HepG2 (cell line): ENCODE measurements around the gene SNX11. TPM values are rescaled to one million over a fixed set of nuclear protein-coding genes. Genes with fewer than 3 reads are reported as not detected.

Source experiments
- ATAC-seq: fragments of 200-7000 bp; cut with Tn5 transposase; 3 replicates; pipeline ENCODE4 v1.9.1; 2020; ENCODE audit warnings: mild to moderate bottlenecking, moderate library complexity
- BruUV-seq: library from RNA; stranded (reverse); fragments of 400-500 nt; replicated peaks from 2 replicates; lab custom pipeline; 2021; lab: Mats Ljungman, UMichigan
- CTCF ChIA-PET: fragments of 300-600 bp; formaldehyde crosslinking; extraction: SDS; loops from one replicate; lab custom pipeline; 2021; ENCODE audit warnings: low total read pairs, inconsistent platforms, low intra/inter-chr PET ratio; lab: Yijun Ruan, JAX
- POLR2A ChIA-PET: fragments of 350-600 bp; sonication (Branson Sonifier 250); formaldehyde crosslinking; loops from one replicate; lab custom pipeline; 2020; ENCODE audit warnings: antibody characterized with exemption, inconsistent platforms; lab: Yijun Ruan, JAX
- DNase-seq: peaks from one replicate; pipeline ENCODE4 v3.0.0-alpha.2; 2015; ENCODE audit warnings: low spot score
- FAIRE-seq: peaks from 3 replicates; lab custom pipeline; 2011; peaks lifted over from hg19 to GRCh38; lab: Jason Lieb, UNC
- H2AFZ ChIP-seq: one replicate; pipeline ENCODE4 v1.6.1; 2011; ENCODE audit warnings: low read length, inconsistent platforms
- H3K27ac ChIP-seq: fragments of 300-600 bp; 3 replicates; pipeline ENCODE4 v1.8.0; 2011; ENCODE audit warnings: mixed run types, mild to moderate bottlenecking, mixed read lengths, low read length, inconsistent platforms; ENCODE audit not compliant: insufficient read depth; ENCODE audit errors: extremely low read length
- H3K27me3 ChIP-seq, 2 experiments: fragments of 200-600 bp in 1 of 2; 2 replicates in 1 of 2; 3 replicates in 1 of 2; pipeline versions ENCODE4 v1.6.0 to v1.8.0; 2011; ENCODE audit warnings: low read length in 2 of 2, mild to moderate bottlenecking in 2 of 2, moderate library complexity in 2 of 2, inconsistent platforms in 1 of 2; ENCODE audit not compliant: insufficient read depth in 2 of 2, control insufficient read depth in 1 of 2
- H3K36me3 ChIP-seq, 2 experiments: fragments of 200-600 bp in 1 of 2; replicated peaks in 1 of 2; 2 replicates in 1 of 2; 3 replicates in 1 of 2; pipeline versions ENCODE4 v1.5.1 to v1.8.0; 2011; ENCODE audit warnings: low read length in 2 of 2, inconsistent platforms in 1 of 2; ENCODE audit not compliant: insufficient read depth in 2 of 2, control insufficient read depth in 1 of 2
- H3K4me1 ChIP-seq: 2 replicates; pipeline ENCODE4 v1.5.1; 2012; ENCODE audit warnings: low read length, inconsistent platforms; ENCODE audit not compliant: insufficient read depth
- H3K4me2 ChIP-seq: 2 replicates; pipeline ENCODE4 v1.6.0; 2011; ENCODE audit warnings: low read depth, low read length, inconsistent platforms
- H3K4me3 ChIP-seq, 3 experiments: fragments of 200-600 bp in 1 of 3; sonication (generic), shearing (Covaris generic) in 1 of 3; replicated peaks in 1 of 3; 2 replicates each; pipeline ENCODE4 v1.5.1; 2011 to 2016; ENCODE audit warnings: low read length in 3 of 3, inconsistent platforms in 2 of 3, low read depth in 2 of 3, mild to moderate bottlenecking in 2 of 3, control low read depth in 1 of 3, mixed read lengths in 1 of 3; ENCODE audit not compliant: insufficient read depth in 1 of 3
- H3K79me2 ChIP-seq: one replicate; pipeline ENCODE4 v1.6.1; 2011; ENCODE audit warnings: low read length, inconsistent platforms; ENCODE audit not compliant: insufficient read depth
- H3K9ac ChIP-seq: 2 replicates; pipeline ENCODE4 v1.6.0; 2011; ENCODE audit warnings: mild to moderate bottlenecking, low read depth, low read length, inconsistent platforms; ENCODE audit not compliant: insufficient read depth
- H3K9me3 ChIP-seq: 2 replicates; pipeline ENCODE4 v1.5.1; 2012; ENCODE audit warnings: mild to moderate bottlenecking, low read length
- H4K20me1 ChIP-seq: 2 replicates; pipeline ENCODE4 v1.6.0; 2011; ENCODE audit warnings: inconsistent platforms, mild to moderate bottlenecking, low read length, moderate library complexity; ENCODE audit not compliant: insufficient read depth
- BCL6 ChIP-seq: IDR thresholded peaks from 2 replicates; pipeline ENCODE4 v1.6.1; 2016; ENCODE audit warnings: missing genetic modification reagents, missing compliant biosample characterization
- NFYB ChIP-seq: sonication (generic); formaldehyde crosslinking; IDR thresholded peaks from 2 replicates; pipeline ENCODE4 v1.4.0; 2020; ENCODE audit warnings: missing genetic modification reagents
- NR2C2 ChIP-seq: sonication (generic); formaldehyde crosslinking; IDR thresholded peaks from 2 replicates; pipeline ENCODE4 v1.4.0; 2020; ENCODE audit warnings: missing genetic modification reagents, mild to moderate bottlenecking, moderate library complexity, borderline replicate concordance
- SALL1 ChIP-seq: sonication (generic); formaldehyde crosslinking; IDR thresholded peaks from 2 replicates; pipeline ENCODE4 v1.8.0; 2022; ENCODE audit warnings: mild to moderate bottlenecking, missing genetic modification reagents
- TBX2 ChIP-seq: sonication (generic); formaldehyde crosslinking; IDR thresholded peaks from 2 replicates; pipeline ENCODE4 v1.5.0; 2020; ENCODE audit warnings: missing genetic modification reagents, mild to moderate bottlenecking, borderline replicate concordance
- ZBTB39 ChIP-seq: sonication (generic); formaldehyde crosslinking; IDR thresholded peaks from 2 replicates; pipeline ENCODE4 v1.5.0; 2020; ENCODE audit warnings: missing genetic modification reagents
- ZFX ChIP-seq: sonication (generic); formaldehyde crosslinking; IDR thresholded peaks from 2 replicates; pipeline ENCODE4 v1.4.0; 2020; ENCODE audit warnings: mild to moderate bottlenecking, low read depth, missing genetic modification reagents, moderate library complexity
- ZNF512 ChIP-seq: sonication (generic); formaldehyde crosslinking; IDR thresholded peaks from 2 replicates; pipeline ENCODE4 v1.4.0; 2020; ENCODE audit warnings: mild to moderate bottlenecking, missing genetic modification reagents
- ZNF547 ChIP-seq: sonication (generic); formaldehyde crosslinking; IDR thresholded peaks from 2 replicates; pipeline ENCODE4 v1.5.1; 2020; ENCODE audit warnings: mild to moderate bottlenecking, missing genetic modification reagents
- WGBS: methylation state at CpG from one replicate; pipeline ENCODE4 v1.1.6; 2017; ENCODE audit warnings: low lambda C conversion rate; 5-methylcytosine and 5-hydroxymethylcytosine counted together
- in situ Hi-C: cut with HindIII; loops from 2 replicates; pipeline ENCODE4 v1.10.0; 2017; ENCODE audit warnings: low pct_unique_long_range_greater_than_20kb; ENCODE audit not compliant: extremely low pct_ligation_motif_present
- intact Hi-C: fragments of 100-400 bp; cut with micrococcal nuclease; formaldehyde crosslinking; loops from one replicate; pipeline ENCODE4 v1.10.0; 2022; ENCODE audit not compliant: unreplicated experiment
- polyA plus RNA-seq, 8 experiments: library from polyadenylated mRNA; depleted of rRNA in 3 of 8; stranded (reverse) in 7 of 8; unstranded in 1 of 8; fragments of >200 nt; fragmentation: Illumina TruSeq in 4 of 8; extraction: Trizol in 4 of 8; gene quantifications; 2 replicates each; pipeline versions ENCODE4 v1.2.1 to v1.2.3, GENCODE V29; 2011 to 2016; ENCODE audit warnings: low read depth in 4 of 8, missing spikeins in 1 of 8, mixed read lengths in 1 of 8; ENCODE audit not compliant: insufficient read depth in 1 of 8
- total RNA-seq, 5 experiments: library from RNA; depleted of rRNA; stranded (reverse); fragments of >200 nt; fragmentation: Illumina TruSeq; extraction: Trizol; gene quantifications; 2 replicates each; pipeline ENCODE4 v1.2.3, GENCODE V29; 2016; ENCODE audit warnings: low read depth in 1 of 5

Gene SNX11
- total and polyA plus RNA-seq, 2 of the 13 experiments (the other 11 are each of a cell fraction or from before 2014, with no cell fraction given): 12.9 to 14.0 TPM

GRCh38 chr17:48160177-48161081, 52.9 kb downstream of the SNX11 start:
- H3K9ac ChIP-seq: no peak overlapping the region
- H3K27ac ChIP-seq: no peak overlapping the region
- 21% methylated on average over 5 of the region's 5 CpGs for WGBS
- FAIRE-seq: no peak
- ChIA-PET POLR2A (no interaction called here), CTCF (no interaction called here)
- no peak overlapping the region for H2AFZ ChIP-seq
- in situ Hi-C loops (no loop called here), intact Hi-C loops (no loop called here)
- H4K20me1 ChIP-seq: no peaks in the 10 kb centered on the region
- no peaks in the 10 kb centered on the region for H3K79me2 ChIP-seq
- no peak overlapping the region for H3K4me3 ChIP-seq
- H3K9me3 ChIP-seq: no peaks in the 10 kb centered on the region
- no peak for ATAC-seq
- TF ChIP-seq ZBTB39 (CRISPR knock-in tag) (no peak), NFYB (no peak), TBX2 (0 out of 2 replicates have a peak, but pooled peaks have one; percentile 20), BCL6 (CRISPR knock-in tag) (0 out of 2 replicates have a peak, but pooled peaks have one; percentile 20), ZFX (CRISPR knock-in tag) (peak; percentile 31; the same call in 1 of the 2 replicates), NR2C2 (CRISPR knock-in tag) (no peak), ZNF547 (CRISPR knock-in tag) (no peak), ZNF512 (no peak), SALL1 (0 out of 2 replicates have a peak, but pooled peaks have one; percentile 13)
- BruUV-seq: no TSS peak
- DNase-seq: no peak
- peaks cover 0 to 9% of the 10 kb centered on the region in 2 experiments; a peak in 2 of 5 replicates for H3K27me3 ChIP-seq
- peaks cover 40% of the 10 kb centered on the region for H3K4me1 ChIP-seq
- no peak overlapping the region for H3K4me2 ChIP-seq
- no peaks in the 10 kb centered on the region for H3K36me3 ChIP-seq
